Body of pancreas (tissue), 4 donors: ENCODE data around the gene PTX4.

ENCODE experiments used
- CTCF ChIP-seq, 7 experiments: fragments of 450-650 bp in 4 of 7; fragments of 200-600 bp in 3 of 7; sonication (generic) in 3 of 7; IDR thresholded peaks; one replicate each; pipeline ENCODE4 v1.5.1; 2016 to 2019; ENCODE audit warnings: antibody characterized with exemption in 7 of 7
- POLR2A ChIP-seq, 3 donors: fragments of 450-650 bp; IDR thresholded peaks; one replicate each; pipeline ENCODE4 v1.6.1; 2016; ENCODE audit warnings: antibody characterized with exemption in 3 of 3, mild to moderate bottlenecking in 2 of 3

GRCh38 chr16:1475552-1476114 is 13.1 kb downstream of the PTX4 start:
- TF ChIP-seq CTCF (IDR thresholded peaks at IDR 0.05) (no peak), POLR2A (IDR thresholded peaks at IDR 0.05) (no peak)
